T-helper 2 cell treated with Interferon-gamma antibody and Interleukin-4, amounts not matched to agents 5 μg/mL and 100 μg/mL, for 36 hours (primary cell): ENCODE measurements around the gene CCDC54.

Experiments
- DNase-seq: peaks from one replicate; pipeline ENCODE4 v3.0.0; 2021; ENCODE audit warnings: low spot score
- H3K27ac Mint-ChIP-seq: one replicate; pipeline ENCODE4 v1.8.0; 2021; ENCODE audit warnings: mild to moderate bottlenecking, mixed read lengths
- H3K27me3 Mint-ChIP-seq: one replicate; pipeline ENCODE4 v1.8.0; 2021; ENCODE audit warnings: low read depth, mixed read lengths
- H3K36me3 Mint-ChIP-seq: one replicate; pipeline ENCODE4 v1.8.0; 2021; ENCODE audit warnings: low read depth, mixed read lengths
- H3K4me1 Mint-ChIP-seq: one replicate; pipeline ENCODE4 v1.8.0; 2021; ENCODE audit warnings: low read depth, mixed read lengths
- H3K4me3 Mint-ChIP-seq: one replicate; pipeline ENCODE4 v1.8.0; 2022; ENCODE audit warnings: mild to moderate bottlenecking, moderate library complexity, mixed read lengths
- H3K9me3 Mint-ChIP-seq: one replicate; pipeline ENCODE4 v1.8.0; 2021; ENCODE audit warnings: mixed read lengths

The CCDC54 gene

GRCh38 chr3:107408513-107408912 lies 31.3 kb downstream of the CCDC54 start:
- no peak overlapping the region for H3K27ac Mint-ChIP-seq
- H3K9me3 Mint-ChIP-seq = peaks cover 21% of the 10 kb centered on the region
- H3K4me1 Mint-ChIP-seq = no peaks in the 10 kb centered on the region
- H3K36me3 Mint-ChIP-seq = peaks cover 5% of the 10 kb centered on the region
- no peak overlapping the region for H3K4me3 Mint-ChIP-seq
- peaks cover 6% of the 10 kb centered on the region for H3K27me3 Mint-ChIP-seq
- DNase-seq = no peak

- H3K9me3 Mint-ChIP-seq = peaks cover 23% of the 10 kb centered on the region
- no peak for DNase-seq
- H3K4me1 Mint-ChIP-seq = peaks cover 5% of the 10 kb centered on the region
- peaks cover 5% of the 10 kb centered on the region for H3K36me3 Mint-ChIP-seq
- no peak overlapping the region for H3K4me3 Mint-ChIP-seq
- H3K27me3 Mint-ChIP-seq = peaks cover 6% of the 10 kb centered on the region
- H3K27ac Mint-ChIP-seq = no peak overlapping the region
These were observed 32.1 kb downstream of the CCDC54 start for GRCh38 chr3:107409365-107409764.

- peaks cover 25% of the 10 kb centered on the region for H3K9me3 Mint-ChIP-seq
- H3K4me1 Mint-ChIP-seq = peaks cover 7% of the 10 kb centered on the region
- DNase-seq = no peak
- no peak overlapping the region for H3K27ac Mint-ChIP-seq
- no peak overlapping the region for H3K4me3 Mint-ChIP-seq
- H3K36me3 Mint-ChIP-seq = peaks cover 5% of the 10 kb centered on the region
- H3K27me3 Mint-ChIP-seq = peaks cover 3% of the 10 kb centered on the region
These were observed 33.4 kb downstream of the CCDC54 start for GRCh38 chr3:107410606-107411005.

- H3K4me3 Mint-ChIP-seq = no peak overlapping the region
- H3K36me3 Mint-ChIP-seq = peaks cover 5% of the 10 kb centered on the region
- no peak for DNase-seq
- H3K27ac Mint-ChIP-seq = no peak overlapping the region
- H3K9me3 Mint-ChIP-seq = peaks cover 25% of the 10 kb centered on the region
- peaks cover 3% of the 10 kb centered on the region for H3K27me3 Mint-ChIP-seq
- H3K4me1 Mint-ChIP-seq = peaks cover 9% of the 10 kb centered on the region
These were observed 33.8 kb downstream of the CCDC54 start for GRCh38 chr3:107411056-107411455.

- peaks cover 11% of the 10 kb centered on the region for H3K4me1 Mint-ChIP-seq
- no peak overlapping the region for H3K4me3 Mint-ChIP-seq
- H3K9me3 Mint-ChIP-seq = peaks cover 25% of the 10 kb centered on the region
- peaks cover 5% of the 10 kb centered on the region for H3K27me3 Mint-ChIP-seq
- DNase-seq = no peak
- peaks cover 5% of the 10 kb centered on the region for H3K36me3 Mint-ChIP-seq
- H3K27ac Mint-ChIP-seq = no peak overlapping the region
These were observed 34.5 kb downstream of the CCDC54 start for GRCh38 chr3:107411779-107412178.

- Mint-ChIP-seq H3K36me3 (peaks cover 5% of the 10 kb centered on the region), H3K4me3 (no peak overlapping the region), H3K27me3 (peaks cover 11% of the 10 kb centered on the region), H3K9me3 (peaks cover 25% of the 10 kb centered on the region), H3K4me1 (peaks cover 11% of the 10 kb centered on the region), H3K27ac (no peak overlapping the region)
- no peak for DNase-seq
These were observed 35.1 kb downstream of the CCDC54 start for GRCh38 chr3:107412376-107412775.

- Mint-ChIP-seq H3K9me3 (peaks cover 25% of the 10 kb centered on the region), H3K4me3 (no peak overlapping the region), H3K36me3 (peaks cover 5% of the 10 kb centered on the region), H3K4me1 (peaks cover 11% of the 10 kb centered on the region), H3K27me3 (peaks cover 12% of the 10 kb centered on the region), H3K27ac (no peak overlapping the region)
- DNase-seq = no peak
These were observed 36.0 kb downstream of the CCDC54 start for GRCh38 chr3:107413264-107413663.

GRCh38 chr3:107414325-107414964 lies 37.2 kb downstream of the CCDC54 start:
- Mint-ChIP-seq H3K27me3 (peaks cover 17% of the 10 kb centered on the region), H3K4me1 (peaks cover 11% of the 10 kb centered on the region), H3K9me3 (peaks cover 19% of the 10 kb centered on the region), H3K27ac (peak overlapping the region; percentile 53), H3K4me3 (no peak overlapping the region), H3K36me3 (peaks cover 1% of the 10 kb centered on the region)
- DNase-seq = no peak

GRCh38 chr3:107416138-107416537 lies 38.9 kb downstream of the CCDC54 start:
- H3K9me3 Mint-ChIP-seq = peaks cover 4% of the 10 kb centered on the region
- no peak overlapping the region for H3K27ac Mint-ChIP-seq
- H3K4me3 Mint-ChIP-seq = no peak overlapping the region
- DNase-seq = no peak
- no peaks in the 10 kb centered on the region for H3K36me3 Mint-ChIP-seq
- H3K27me3 Mint-ChIP-seq = peaks cover 23% of the 10 kb centered on the region
- peaks cover 13% of the 10 kb centered on the region for H3K4me1 Mint-ChIP-seq

- DNase-seq = no peak
- Mint-ChIP-seq H3K27me3 (peaks cover 27% of the 10 kb centered on the region), H3K9me3 (peaks cover 4% of the 10 kb centered on the region), H3K27ac (no peak overlapping the region), H3K36me3 (no peaks in the 10 kb centered on the region), H3K4me1 (peaks cover 13% of the 10 kb centered on the region), H3K4me3 (no peak overlapping the region)
These were observed 39.6 kb downstream of the CCDC54 start for GRCh38 chr3:107416886-107417285.

GRCh38 chr3:107421170-107421792 lies 44.0 kb downstream of the CCDC54 start:
- peak; percentile 7 for DNase-seq
- Mint-ChIP-seq H3K36me3 (no peaks in the 10 kb centered on the region), H3K27ac (no peak overlapping the region), H3K4me3 (peak overlapping the region; percentile 71), H3K27me3 (peaks cover 41% of the 10 kb centered on the region), H3K4me1 (peaks cover 3% of the 10 kb centered on the region), H3K9me3 (no peaks in the 10 kb centered on the region)

- Mint-ChIP-seq H3K4me1 (peaks cover 3% of the 10 kb centered on the region), H3K27ac (peak overlapping the region; percentile 50), H3K4me3 (no peak overlapping the region), H3K9me3 (no peaks in the 10 kb centered on the region), H3K36me3 (no peaks in the 10 kb centered on the region), H3K27me3 (peaks cover 42% of the 10 kb centered on the region)
- no peak for DNase-seq
These were observed 44.6 kb downstream of the CCDC54 start for GRCh38 chr3:107421881-107422280.

- H3K9me3 Mint-ChIP-seq = no peaks in the 10 kb centered on the region
- no peak for DNase-seq
These were observed 47.8 kb downstream of the CCDC54 start for GRCh38 chr3:107425033-107425432.

GRCh38 chr3:107426223-107426622 lies 49.0 kb downstream of the CCDC54 start:
- Mint-ChIP-seq H3K27me3 (peaks cover 52% of the 10 kb centered on the region), H3K27ac (no peak overlapping the region), H3K36me3 (no peaks in the 10 kb centered on the region)

More at GRCh38 chr3:107425033-107425432, 47.8 kb downstream of the CCDC54 start:
- no peaks in the 10 kb centered on the region for H3K36me3 Mint-ChIP-seq
- H3K4me1 Mint-ChIP-seq = peaks cover 8% of the 10 kb centered on the region
- peaks cover 52% of the 10 kb centered on the region for H3K27me3 Mint-ChIP-seq
- H3K4me3 Mint-ChIP-seq = no peak overlapping the region
- no peak overlapping the region for H3K27ac Mint-ChIP-seq

More at GRCh38 chr3:107426223-107426622, 49.0 kb downstream of the CCDC54 start:
- H3K4me1 Mint-ChIP-seq = peaks cover 14% of the 10 kb centered on the region
- no peak for DNase-seq
- no peaks in the 10 kb centered on the region for H3K9me3 Mint-ChIP-seq
- H3K4me3 Mint-ChIP-seq = no peak overlapping the region
